Ishikawa (cell line): ENCODE results near the gene PCCA.

Experiments used
- CREB1 ChIP-seq: IDR thresholded peaks from 2 replicates; pipeline ENCODE4 v1.6.1; 2012; ENCODE audit warnings: low read depth
- EGR1 ChIP-seq: IDR thresholded peaks from 2 replicates; pipeline ENCODE4 v1.6.1; 2012
- EP300 ChIP-seq: IDR thresholded peaks from 2 replicates; pipeline ENCODE4 v1.6.1; 2012; ENCODE audit warnings: borderline replicate concordance
- FOXM1 ChIP-seq: IDR thresholded peaks from 2 replicates; pipeline ENCODE4 v1.6.1; 2012; ENCODE audit warnings: low read depth, borderline replicate concordance
- RAD21 ChIP-seq: IDR thresholded peaks from 2 replicates; pipeline ENCODE4 v1.6.1; 2012; ENCODE audit warnings: low read depth
- REST ChIP-seq: IDR thresholded peaks from 2 replicates; pipeline ENCODE4 v1.6.1; 2012; ENCODE audit warnings: low read depth, mild to moderate bottlenecking
- TCF12 ChIP-seq: IDR thresholded peaks from 2 replicates; pipeline ENCODE4 v1.6.1; 2012; ENCODE audit warnings: low read depth
- YY1 ChIP-seq: IDR thresholded peaks from 2 replicates; pipeline ENCODE4 v1.6.1; 2012; ENCODE audit warnings: low read depth

DNA sequence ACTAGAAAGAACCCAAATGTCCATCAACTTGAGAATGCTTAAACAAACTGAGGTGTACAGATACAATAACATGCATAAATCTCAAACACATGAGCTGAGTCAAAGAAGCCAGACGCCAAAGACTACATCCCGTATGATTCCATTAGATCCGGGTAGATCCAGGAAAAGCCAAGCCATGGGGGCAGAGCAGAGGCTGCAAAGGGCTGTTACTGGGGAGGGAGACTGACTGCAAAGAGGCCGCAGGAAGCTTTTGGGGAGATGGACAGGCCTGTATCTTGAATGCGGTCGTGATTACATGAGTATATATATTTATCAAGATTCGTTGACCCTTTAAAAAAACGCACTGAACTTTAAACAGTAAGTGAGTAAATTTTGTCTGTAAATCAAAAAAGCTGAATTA lies 471.0 kb downstream of the PCCA start:
- TF ChIP-seq YY1 (no peak), REST (no peak), RAD21 (no peak), CREB1 (no peak), EGR1 (no peak), TCF12 (no peak), EP300 (no peak), FOXM1 (no peak)
